Esophagus squamous epithelium (tissue), 5 donors: ENCODE results near the gene SMAGP. TPM values are rescaled to one million over a fixed set of nuclear protein-coding genes. Genes with fewer than 3 reads are reported as not detected.
"Not testable (repeated sequence)": the region's sequence is repeated elsewhere in the genome, so short reads cannot be mapped to it uniquely, and the experiment has no call there.

Experiments used
- DNase-seq: peaks from one replicate; lab custom pipeline; 2025; lab: John Stamatoyannopoulos, UW
- H3K27ac ChIP-seq, 4 donors: fragments of 200-600 bp; sonication (generic); one replicate each; pipeline ENCODE4 v1.5.1; 2016 to 2019; ENCODE audit warnings: mild to moderate bottlenecking in 1 of 4
- H3K27me3 ChIP-seq, 4 donors: fragments of 200-600 bp; sonication (generic); 1 replicate in 3 of 4; 2 replicates in 1 of 4; pipeline versions ENCODE4 v1.5.1 to v1.6.0; 2017 to 2021; ENCODE audit warnings: antibody characterized with exemption in 1 of 4
- H3K36me3 ChIP-seq, 3 donors: fragments of 200-600 bp; sonication (generic); one replicate each; pipeline ENCODE4 v1.5.1; 2016 to 2019
- H3K4me1 ChIP-seq, 3 donors: fragments of 200-600 bp; sonication (generic); one replicate each; pipeline ENCODE4 v1.5.1; 2017 to 2019
- H3K4me3 ChIP-seq, 4 donors: fragments of 200-600 bp; sonication (generic); 1 replicate in 3 of 4; 2 replicates in 1 of 4; pipeline ENCODE4 v1.5.1; 2016 to 2019; ENCODE audit warnings: mild to moderate bottlenecking in 2 of 4, moderate library complexity in 1 of 4
- H3K9me3 ChIP-seq, 3 donors: fragments of 200-600 bp; sonication (generic); one replicate each; pipeline ENCODE4 v1.5.1; 2016 to 2019
- POLR2A ChIP-seq, 4 donors: fragments of 450-650 bp; IDR thresholded peaks; one replicate each; pipeline ENCODE4 v1.6.1; 2017; ENCODE audit warnings: antibody characterized with exemption in 4 of 4, mild to moderate bottlenecking in 4 of 4, moderate library complexity in 3 of 4
- WGBS, 2 donors: methylation state at CpG; one replicate each; pipeline ENCODE4 v1.1.5; 2018; 5-methylcytosine and 5-hydroxymethylcytosine counted together
- intact Hi-C: fragments of 100-400 bp; cut with DNase I; formaldehyde crosslinking; loops from one replicate; pipeline ENCODE4 v1.15.0; 2022
- total RNA-seq, 4 donors: library from RNA; depleted of rRNA; stranded (reverse); fragments of >200 nt; gene quantifications; one replicate each; pipeline ENCODE4 v1.1.0, GENCODE V29; 2016
- TF ChIP-seq, protein P1 (sequence below), 6 experiments: fragments of 450-650 bp in 4 of 6; fragments of 200-600 bp in 2 of 6; sonication (generic) in 2 of 6; IDR thresholded peaks; one replicate each; pipeline ENCODE4 v1.5.1; 2016 to 2019; ENCODE audit warnings: antibody characterized with exemption in 6 of 6, mild to moderate bottlenecking in 4 of 6, moderate library complexity in 4 of 6
- donor health status: DM: yes; HTN: yes; CAD: no.

Gene SMAGP
- total RNA-seq, 4 donors from 2014 or later = 97.8 to 169 (median 124) TPM

DNA sequence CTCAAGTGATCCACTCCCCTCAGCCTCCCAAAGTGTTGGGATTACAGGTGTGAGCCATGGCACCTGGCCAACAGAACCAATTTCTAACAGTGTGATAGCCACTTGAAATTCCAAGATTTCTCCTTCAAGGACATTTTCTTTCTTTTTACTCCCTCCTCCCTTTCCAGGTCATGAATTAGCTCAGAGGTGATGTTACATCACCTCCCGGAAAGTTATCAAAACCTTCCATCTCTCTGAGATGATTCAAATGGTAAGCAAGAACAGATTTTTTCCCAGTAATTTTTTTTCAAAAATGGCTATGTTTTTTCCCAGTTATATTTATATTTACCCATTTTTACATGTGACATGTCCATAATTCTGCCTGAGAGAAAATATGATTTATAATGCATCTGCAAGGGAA is 15.6 kb upstream of the SMAGP start:
- Histone ChIP-seq H3K4me1 (no peaks in the 10 kb centered on the region), H3K36me3 (no peaks in the 10 kb centered on the region), H3K9me3 (no peaks in the 10 kb centered on the region), H3K27me3 (no peaks in the 10 kb centered on the region), H3K4me3 (no peak overlapping the region), H3K27ac (no peak overlapping the region)
- TF ChIP-seq, protein P1, sequence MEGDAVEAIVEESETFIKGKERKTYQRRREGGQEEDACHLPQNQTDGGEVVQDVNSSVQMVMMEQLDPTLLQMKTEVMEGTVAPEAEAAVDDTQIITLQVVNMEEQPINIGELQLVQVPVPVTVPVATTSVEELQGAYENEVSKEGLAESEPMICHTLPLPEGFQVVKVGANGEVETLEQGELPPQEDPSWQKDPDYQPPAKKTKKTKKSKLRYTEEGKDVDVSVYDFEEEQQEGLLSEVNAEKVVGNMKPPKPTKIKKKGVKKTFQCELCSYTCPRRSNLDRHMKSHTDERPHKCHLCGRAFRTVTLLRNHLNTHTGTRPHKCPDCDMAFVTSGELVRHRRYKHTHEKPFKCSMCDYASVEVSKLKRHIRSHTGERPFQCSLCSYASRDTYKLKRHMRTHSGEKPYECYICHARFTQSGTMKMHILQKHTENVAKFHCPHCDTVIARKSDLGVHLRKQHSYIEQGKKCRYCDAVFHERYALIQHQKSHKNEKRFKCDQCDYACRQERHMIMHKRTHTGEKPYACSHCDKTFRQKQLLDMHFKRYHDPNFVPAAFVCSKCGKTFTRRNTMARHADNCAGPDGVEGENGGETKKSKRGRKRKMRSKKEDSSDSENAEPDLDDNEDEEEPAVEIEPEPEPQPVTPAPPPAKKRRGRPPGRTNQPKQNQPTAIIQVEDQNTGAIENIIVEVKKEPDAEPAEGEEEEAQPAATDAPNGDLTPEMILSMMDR (IDR thresholded peaks at IDR 0.05) = no peak
- no peak for TF ChIP-seq POLR2A (IDR thresholded peaks at IDR 0.05)
- DNase-seq = no peak
- intact Hi-C loops = no loop called here
- WGBS, 2 donors = 73 to 88% methylated on average over 1 of the region's 1 CpG

DNA sequence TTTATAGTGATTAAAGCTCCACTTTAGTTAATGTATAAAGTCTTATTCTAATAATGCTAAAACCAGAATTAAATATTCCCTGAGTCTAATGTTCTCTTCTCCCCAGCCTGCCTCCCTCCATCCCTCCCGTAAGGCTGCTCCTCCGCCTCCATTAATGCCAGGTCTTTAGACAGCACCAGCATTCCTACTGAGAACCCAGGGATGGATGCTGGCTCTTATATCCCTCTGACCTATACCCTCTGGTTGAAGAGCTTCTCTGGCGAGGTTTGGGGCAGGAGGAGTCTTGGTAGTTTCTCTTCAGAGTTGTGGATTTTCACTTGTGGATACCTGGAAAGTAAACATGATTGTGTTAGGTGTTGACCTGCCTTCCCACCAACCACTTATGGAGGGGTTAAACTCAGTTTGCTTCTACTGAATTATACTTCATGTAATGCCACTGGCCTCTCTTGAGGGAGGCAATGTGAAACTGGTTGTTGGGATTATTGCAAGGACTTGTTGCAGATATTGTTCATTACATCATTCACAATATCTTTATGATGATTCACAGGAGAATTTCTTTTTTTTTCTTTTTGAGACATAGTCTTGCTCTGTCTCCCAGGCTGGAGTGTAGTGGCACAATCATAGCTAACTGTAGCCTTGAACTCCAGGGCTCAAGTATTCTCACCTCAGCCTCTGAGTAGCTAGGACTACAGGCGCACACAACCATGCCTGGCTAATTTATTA is 11.1 kb upstream of the SMAGP start:
- intact Hi-C loops = no loop called here

DNA sequence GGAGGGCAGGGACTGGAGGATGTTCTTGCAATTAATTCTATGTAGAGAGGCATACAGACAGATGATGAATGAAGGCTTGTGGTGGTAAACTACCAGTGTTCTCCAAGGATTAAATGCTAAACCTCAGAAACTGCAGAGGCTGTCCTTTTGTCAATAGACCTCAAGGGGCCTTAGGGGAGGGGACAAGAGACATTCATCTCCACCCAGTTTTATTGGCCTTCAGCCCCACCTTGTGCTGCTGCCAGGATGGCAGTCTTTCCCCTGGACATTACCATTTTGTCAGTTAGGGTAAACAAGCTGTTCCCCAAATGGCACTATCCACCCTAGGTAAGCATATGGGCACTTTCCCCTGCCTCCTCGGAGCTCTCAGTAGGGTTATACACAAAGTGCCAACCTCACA is 4.9 kb upstream of the SMAGP start:
- DNase-seq = no peak
- WGBS, 2 donors = 80% methylated on average over 1 of the region's 1 CpG; no CpG with 5 or more reads in 1 of the 2 donors
- intact Hi-C loops = no loop called here
- H3K9me3 ChIP-seq = no peaks in the 10 kb centered on the region
- H3K4me1 ChIP-seq = peaks cover 2 to 16% (median 10%) of the 10 kb centered on the region in 3 donors
- TF ChIP-seq POLR2A (IDR thresholded peaks at IDR 0.05) = no peak
- TF ChIP-seq, protein P1 (IDR thresholded peaks at IDR 0.05) = no peak
- H3K4me3 ChIP-seq = no peak overlapping the region
- H3K27me3 ChIP-seq = peaks cover 0 to 7% (median 0%) of the 10 kb centered on the region in 4 donors
- H3K36me3 ChIP-seq = no peaks in the 10 kb centered on the region
- no peak overlapping the region for H3K27ac ChIP-seq

More for the DNA sequence above, 11.1 kb upstream of the SMAGP start:
- Histone ChIP-seq H3K4me3 (no peak overlapping the region), H3K9me3 (no peaks in the 10 kb centered on the region), H3K36me3 (no peaks in the 10 kb centered on the region), H3K4me1 (no peaks in the 10 kb centered on the region), H3K27me3 (no peaks in the 10 kb centered on the region), H3K27ac (no peak overlapping the region)
- TF ChIP-seq, protein P1 (IDR thresholded peaks at IDR 0.05) = no peak
- no peak for TF ChIP-seq POLR2A (IDR thresholded peaks at IDR 0.05)
- WGBS, 2 donors = 77 to 87% methylated on average over 4 of the region's 4 CpGs
- DNase-seq = no peak

DNA sequence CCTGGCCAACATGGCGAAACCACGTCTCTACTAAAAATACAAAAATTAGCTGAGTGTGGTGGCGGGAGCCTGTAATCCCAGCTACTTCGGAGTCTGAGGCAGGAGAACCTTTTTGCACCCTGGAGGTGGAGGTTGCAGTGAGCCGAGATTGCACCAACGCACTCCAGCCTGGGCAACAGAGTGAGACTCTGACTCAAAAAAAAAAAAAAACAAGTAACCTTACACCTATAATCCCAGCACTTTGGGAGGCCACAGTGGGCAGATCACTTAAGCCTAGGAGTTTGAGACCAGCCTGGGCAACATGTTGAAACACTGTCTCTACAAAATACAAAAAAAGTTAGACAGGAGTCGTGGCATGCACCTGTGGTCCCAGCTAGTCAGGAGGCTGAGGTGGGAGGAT is 2.6 kb upstream of the SMAGP start:
- H3K4me1 ChIP-seq = peaks cover 2 to 37% (median 10%) of the 10 kb centered on the region in 3 donors
- H3K36me3 ChIP-seq, H3K27me3 ChIP-seq, H3K4me3 ChIP-seq, intact Hi-C loops, DNase-seq, H3K27ac ChIP-seq, H3K9me3 ChIP-seq: not testable (repeated sequence)
- 93 to 95% methylated on average over 6 to 7 of the region's 7 CpGs for WGBS, 2 donors

DNA sequence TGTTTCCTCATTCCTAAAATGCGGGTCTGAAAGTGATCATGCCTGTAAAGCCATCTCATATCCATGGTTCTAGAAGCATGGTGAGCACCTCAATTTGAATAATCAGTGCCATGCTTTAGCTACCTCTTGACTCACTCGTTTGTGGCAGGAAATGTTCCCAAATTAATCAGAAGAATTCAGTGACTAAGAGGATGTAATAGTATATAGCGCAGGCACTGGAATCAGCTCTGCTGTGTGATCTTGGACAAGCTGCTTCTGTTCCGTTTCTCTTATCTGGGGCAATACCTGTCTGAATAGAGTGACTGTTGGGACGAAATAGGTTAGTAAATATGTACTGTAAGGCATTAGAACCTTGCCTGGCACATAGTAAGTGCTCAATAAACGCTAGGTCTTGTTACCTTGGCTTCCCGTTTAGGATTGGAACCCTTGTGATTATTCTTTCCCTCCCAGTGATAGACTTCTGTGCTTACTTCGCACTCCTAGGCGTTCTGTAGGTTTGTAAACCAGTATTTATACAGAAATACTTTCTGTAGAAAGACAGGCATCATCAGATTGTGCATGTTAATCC is 820 bp upstream of the SMAGP start:
- Histone ChIP-seq H3K4me3 (peak overlapping the region; percentile 56 to 96 (median 76)), H3K9me3 (no peaks in the 10 kb centered on the region), H3K36me3 (peaks cover 0 to 2% (median 0%) of the 10 kb centered on the region in 3 donors), H3K4me1 (peaks cover 2 to 55% (median 10%) of the 10 kb centered on the region in 3 donors), H3K27ac (peak overlapping the region; percentile 89 to 94 (median 92)), H3K27me3 (peaks cover 0 to 7% (median 0%) of the 10 kb centered on the region in 4 donors)
- 43 to 44% methylated on average over 9 of the region's 9 CpGs for WGBS, 2 donors
- DNase-seq = no peak
- intact Hi-C loops = no loop called here
- peak in 1 of 4 donors; percentile 23 for TF ChIP-seq POLR2A (IDR thresholded peaks at IDR 0.05)
- TF ChIP-seq, protein P1 (IDR thresholded peaks at IDR 0.05) = no peak
